ENCODE data around the gene RABIF.
"Not testable (repeated sequence)": the region's sequence is repeated elsewhere in the genome, so short reads cannot be mapped to it uniquely, and the experiment has no call there.

The RABIF gene

DNA sequence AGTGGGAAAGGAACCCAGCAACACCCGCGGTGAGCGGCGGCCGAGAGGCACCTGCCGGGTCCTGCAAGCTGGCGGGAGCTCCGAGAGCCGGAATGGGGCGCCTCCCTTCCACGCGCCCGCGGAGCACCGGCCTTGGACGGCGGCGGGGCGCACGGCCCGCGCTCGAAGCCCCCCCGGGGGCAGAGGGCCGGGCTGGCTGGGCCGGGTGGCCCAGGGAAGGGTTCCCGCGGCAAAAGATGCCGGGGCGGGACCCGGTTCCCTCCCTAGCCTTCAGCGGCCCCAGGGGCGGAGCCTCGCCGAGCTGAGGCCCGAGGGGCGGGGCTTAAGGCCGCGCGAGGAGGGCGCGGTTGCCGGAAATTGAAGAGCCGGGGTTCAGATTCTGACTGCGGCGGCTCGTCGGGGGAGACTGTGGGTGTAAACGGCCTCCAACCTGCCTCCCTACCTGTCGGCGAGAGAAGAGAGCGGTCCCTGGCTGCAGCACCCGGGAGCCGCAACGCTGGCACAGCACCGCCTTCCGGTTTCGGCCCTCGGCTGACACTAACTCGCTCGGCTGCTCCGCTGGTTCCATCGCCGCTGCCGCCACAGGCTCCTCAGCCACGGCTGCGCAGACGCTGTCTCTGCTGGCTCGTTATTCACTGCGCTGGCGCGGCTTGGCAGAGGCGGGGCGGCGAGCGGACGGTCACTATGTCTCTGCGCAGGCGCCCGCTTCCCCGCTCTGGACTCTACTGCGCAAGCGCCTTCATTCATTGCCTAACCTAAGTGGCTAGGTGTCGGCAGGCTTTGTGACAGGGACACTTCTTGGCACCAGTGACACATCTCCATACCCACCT, at the start of gene RABIF:
Gene RABIF, minus strand, starts transcription at position 619 of the 830 bp plus-strand sequence. Its CDS starts 51 bp downstream, at position 568.
- peak; percentile 95 to 96 for DNase-seq (ENCODE audit: low read depth in 2 of 2)

DNA sequence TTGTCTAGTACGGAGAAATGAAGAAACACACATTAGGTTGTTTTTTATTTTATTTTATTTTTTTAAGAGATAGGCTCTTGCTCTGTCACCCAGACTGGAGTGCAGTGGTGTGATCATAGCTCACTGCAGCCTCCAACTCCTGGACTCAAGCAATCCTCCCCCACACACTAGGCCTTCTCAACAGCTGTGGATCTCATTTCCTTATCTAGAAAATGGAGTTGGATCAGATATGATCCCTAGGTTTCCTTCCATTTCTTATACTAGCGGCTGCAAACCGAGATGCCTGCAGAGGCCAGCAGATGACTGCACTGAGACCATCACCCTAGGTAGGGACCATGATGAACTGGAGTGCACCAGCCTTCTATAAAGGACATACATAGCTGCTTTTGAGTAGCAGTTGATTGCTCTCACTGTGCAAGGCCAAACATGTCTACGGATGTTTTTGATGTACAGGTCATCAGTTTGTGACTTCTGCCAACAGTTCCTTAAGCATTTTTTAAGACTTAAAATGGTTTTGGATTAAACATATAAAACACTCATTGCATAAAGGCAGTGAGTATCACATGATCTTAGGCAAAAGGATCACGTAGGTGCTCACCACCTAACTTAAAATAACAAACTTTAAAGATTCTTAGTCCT, 49.5 kb upstream of the RABIF start:
- no peak for DNase-seq (ENCODE audit: low read depth in 2 of 2)

DNA sequence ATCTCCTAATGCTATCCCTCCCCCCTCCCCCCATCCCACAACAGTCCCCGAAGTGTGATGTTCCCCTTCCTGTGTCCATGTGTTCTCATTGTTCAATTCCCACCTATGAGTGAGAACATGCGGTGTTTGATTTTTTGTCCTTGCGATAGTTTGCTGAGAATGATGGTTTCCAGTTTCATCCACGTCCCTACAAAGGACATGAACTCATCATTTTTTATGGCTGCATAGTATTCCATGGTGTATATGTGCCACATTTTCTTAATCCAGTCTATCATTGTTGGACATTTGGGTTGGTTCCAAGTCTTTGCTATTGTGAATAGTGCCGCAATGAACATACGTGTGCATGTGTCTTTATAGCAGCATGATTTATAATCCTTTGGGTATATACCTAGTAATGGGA, 47.5 kb upstream of the RABIF start:
- not testable (repeated sequence) for DNase-seq (ENCODE audit: low read depth in 2 of 2)

DNA sequence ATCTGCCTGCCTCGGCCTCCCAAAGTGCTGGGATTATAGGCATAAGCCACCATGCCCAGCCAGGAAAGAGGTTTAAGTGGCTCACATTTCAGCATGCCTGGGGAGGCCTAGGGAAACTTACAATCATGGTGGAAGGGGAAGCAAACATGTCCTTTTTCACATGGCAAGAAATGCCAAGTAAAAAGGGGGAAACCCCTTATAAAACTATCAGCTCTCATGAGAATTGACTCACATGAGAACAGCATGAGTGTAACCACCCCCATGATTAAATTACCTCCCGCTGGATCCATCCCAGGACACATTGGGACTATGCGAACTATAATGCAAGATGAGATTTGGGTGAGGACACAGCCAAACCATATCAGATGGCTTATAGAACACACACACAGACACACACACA, 46.9 kb upstream of the RABIF start:
- no peak for DNase-seq (ENCODE audit: low read depth in 2 of 2)

DNA sequence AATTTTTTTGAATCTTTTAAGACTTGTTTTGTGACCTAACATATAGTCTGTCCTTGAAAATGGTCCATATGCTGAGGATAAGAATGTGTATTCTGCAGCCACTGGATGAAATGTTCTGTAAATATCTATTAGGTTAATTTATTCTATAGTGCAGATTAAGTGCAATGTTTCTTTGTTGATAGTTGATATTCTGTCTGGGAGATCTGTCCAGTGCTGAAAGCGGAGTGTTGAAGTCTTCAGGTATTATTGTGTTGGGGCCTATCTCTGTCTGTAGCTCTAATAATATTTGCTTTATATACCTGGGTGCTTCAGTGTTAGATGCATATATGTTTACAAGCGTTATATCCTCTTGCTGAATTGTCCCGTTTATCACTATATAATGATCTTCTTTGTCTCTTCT, 45.8 kb upstream of the RABIF start:
- no peak for DNase-seq (ENCODE audit: low read depth in 2 of 2)

DNA sequence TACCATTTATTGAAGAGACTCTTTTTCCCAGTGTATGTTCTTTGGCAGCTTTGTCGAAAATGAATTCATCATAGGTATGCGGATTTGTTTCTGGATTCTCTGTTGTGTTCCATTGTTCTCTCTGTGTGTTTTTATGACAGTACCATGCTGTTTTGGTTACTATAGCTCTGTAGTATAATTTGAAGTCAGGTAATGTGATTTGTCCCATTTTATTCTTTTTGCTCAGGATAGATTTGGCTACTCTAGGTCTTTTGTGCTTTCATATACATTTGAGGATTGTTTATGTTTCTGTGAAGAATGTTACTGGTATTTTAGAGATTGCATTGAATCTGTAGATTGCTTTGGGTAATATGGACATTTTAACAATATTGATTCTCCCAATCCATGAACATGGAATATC, 43.5 kb upstream of the RABIF start:
- no peak for DNase-seq (ENCODE audit: low read depth in 2 of 2)

DNA sequence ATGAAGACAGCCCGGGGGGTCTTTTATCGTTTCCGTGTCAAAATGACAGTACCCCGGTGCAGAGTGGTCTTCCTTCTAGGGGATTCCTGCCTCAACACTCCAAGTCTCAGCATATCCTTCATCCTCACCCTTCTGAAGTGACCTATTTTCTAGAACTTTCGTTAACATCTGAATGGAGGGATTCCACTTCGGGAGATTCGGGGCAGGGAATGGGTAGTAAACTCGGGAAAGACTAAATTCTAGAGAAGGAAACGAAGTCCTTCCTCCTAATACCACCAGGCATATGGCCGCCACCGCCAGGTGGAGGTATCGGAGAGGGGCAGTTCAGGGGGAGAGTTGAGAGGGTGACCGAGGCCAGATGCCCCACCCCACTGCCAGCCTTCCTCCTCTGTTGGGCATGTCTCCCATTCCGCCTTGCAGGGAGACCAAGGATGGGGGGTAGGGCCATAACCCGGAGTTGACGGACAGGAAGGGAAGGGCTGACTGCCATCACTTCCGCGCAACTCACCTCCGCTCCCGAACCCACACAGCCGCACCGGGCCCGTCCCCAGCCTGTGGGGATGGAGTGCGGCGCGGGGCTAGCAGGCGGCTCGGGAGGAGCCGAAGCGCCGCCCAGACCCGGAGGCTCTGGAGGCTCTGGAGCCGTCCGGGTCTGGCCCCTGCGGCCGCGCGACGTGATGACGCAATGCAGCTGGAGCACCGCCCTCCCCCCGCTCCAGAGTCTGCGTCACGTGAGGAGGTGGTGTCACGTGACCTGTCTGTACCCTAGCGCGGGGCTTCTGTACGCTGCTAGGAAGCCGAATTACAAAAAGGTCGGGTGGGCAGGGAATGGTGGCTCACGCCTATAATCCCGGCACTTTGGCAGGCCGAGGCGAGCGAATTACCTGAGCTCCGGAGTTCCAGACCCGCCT, 37.9 kb upstream of the RABIF start, which contains the start of gene KLHL12:
Gene KLHL12, minus strand, starts transcription at position 654 of the 911 bp plus-strand sequence. CDS start 2,072 bp downstream, outside the sequence.
- DNase-seq (ENCODE audit: low read depth in 2 of 2), result peak; percentile 92 to 94

DNA sequence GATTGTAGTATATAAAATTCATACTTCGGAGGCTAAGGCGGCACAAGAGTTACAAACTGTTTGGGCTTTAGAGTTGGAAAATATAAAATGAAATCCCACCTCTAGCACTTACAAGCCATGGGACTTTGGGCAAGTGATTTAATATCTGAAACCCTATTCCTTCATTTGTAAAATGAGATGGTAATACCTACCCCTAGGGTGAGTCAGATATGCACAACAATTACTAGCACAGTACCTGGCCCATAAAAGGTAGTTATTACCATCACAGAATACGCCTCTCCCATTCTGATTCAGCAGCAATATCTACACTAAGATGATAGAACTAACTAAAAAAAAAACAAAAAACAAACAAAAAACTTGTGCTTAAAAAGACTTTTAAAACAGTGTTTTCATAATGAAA, 34.6 kb upstream of the RABIF start:
- DNase-seq (ENCODE audit: low read depth in 2 of 2), result no peak

DNA sequence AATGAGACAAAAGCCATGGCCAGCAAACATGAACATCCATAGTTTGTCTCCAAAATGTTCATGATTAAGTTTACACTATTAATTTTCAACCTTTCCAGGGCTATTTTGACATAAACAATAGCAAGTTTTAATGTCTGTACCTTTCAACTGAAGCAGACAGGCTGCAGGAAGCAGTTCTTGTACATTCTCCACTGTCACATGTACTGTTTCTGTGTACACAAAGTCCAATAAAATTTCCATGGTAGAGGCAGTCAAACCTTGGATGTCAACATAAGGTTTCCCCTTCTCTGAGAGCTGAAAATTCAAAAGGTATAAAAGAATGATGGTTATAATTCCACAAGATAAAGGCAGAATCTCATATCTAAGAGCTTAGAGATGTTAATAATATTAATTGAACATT, 30.7 kb upstream of the RABIF start:
- DNase-seq (ENCODE audit: low read depth in 2 of 2), result no peak

DNA sequence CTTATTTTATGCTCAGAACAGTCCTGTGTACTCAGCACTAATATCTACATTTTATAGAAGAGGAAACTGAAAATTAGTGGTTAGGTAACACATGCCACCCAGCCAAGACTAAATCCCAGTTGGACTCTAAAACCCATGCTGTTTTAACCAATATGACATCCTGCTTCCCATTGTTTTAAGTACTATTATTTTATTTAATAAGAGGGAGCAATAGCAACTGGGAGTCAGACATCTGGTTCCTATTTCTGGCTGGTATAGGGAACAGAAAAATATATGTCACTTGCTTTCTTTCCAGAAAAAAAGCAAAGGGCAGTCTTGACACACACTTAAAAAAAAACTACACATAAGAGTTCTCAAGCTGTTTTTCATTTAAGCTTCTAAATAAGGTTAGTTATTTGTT, 26.2 kb upstream of the RABIF start:
- no peak for DNase-seq (ENCODE audit: low read depth in 2 of 2)

DNA sequence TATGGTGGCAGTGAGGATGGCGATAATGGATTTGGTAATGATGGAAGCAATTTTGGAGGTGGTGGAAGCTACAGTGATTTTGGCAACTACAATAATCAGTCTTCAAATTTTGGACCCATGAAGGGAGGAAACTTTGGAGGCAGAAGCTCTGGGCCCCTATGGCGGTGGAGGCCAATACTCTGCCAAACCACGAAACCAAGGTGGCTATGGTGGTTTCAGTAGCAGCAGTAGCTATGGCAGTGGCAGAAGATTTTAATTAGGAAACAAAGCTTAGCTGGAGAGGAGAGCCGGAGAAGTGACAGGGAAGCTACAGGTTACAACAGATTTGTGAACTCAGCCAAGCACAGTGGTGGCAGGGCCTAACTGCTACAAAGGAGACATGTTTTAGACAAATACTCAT, 23.5 kb upstream of the RABIF start:
- DNase-seq (ENCODE audit: low read depth in 2 of 2), result not testable (repeated sequence)

DNA sequence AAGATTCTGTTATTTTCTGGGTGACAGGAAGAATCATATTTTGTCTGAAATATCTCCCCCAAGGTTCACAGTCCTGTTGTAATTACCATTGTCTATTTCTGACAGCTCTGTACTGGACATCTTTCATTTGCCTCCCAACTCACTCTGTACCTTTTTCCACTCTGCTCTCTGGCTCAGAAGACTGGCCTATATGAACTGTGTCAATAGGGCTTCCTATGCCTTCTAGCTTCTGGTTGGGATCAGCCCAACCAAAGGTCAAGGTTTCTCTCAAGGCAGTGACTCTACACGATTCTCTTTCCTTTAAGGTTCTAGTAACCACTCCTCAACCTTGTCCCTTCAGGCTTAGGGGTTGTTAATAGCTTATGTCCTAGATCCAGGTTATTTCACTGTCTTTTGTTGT, 20.5 kb upstream of the RABIF start:
- DNase-seq (ENCODE audit: low read depth in 2 of 2), result no peak

DNA sequence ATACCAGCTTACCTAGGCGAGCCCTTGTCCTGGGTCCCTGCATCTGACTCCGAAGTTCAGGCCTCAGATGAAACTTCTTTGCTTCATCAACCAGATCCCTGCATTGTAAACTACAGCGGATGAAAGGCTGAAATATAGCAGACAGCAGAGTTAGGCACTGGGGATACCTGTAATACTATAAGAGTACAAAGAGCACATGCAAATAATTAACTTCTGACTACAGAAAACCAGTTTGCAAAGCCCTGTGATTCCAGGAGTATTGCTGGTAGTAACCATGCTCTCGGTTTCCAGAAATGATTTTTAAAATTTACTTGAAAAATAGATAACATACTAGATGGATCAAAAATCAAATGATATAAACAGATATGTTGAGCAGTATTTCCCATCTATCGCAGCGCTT, 20.0 kb upstream of the RABIF start:
- no peak for DNase-seq (ENCODE audit: low read depth in 2 of 2)

DNA sequence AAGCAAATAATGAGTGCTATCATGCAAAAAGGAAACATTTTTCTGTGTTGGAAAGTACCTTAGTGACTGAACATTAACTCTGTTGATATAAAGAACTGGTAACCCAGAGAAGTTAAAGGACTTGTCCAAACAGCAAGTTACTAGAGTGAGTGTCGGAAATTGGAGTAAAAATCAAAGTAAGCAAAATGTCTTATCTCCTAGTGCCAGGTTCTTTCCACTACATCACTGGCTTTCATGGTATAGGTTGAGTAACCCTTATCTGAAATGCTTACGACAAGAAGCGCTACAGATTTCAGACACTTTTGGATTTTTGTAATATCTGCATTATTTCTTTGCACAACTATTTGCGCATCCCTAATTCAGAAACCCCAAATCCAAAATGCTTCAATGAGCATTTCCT, 16.4 kb upstream of the RABIF start:
- DNase-seq (ENCODE audit: low read depth in 2 of 2), result no peak

DNA sequence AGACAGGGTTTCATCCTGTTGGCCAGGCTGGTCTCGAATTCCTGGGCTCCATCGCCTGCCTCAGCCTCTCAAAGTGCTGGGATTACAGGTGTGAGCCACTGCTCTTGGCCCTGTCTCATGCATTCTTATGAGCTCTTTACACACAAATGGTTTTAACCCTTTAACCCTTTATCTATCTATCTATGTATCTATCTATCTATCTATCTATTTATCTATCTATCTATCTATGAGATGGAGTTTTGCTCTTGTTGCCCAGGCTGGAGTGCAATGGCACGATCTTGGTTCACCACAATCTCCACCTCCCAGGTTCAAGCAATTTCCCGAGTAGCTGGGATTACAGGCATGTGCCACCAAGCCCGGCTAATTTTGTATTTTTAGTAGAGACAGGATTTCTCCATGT, 14.9 kb upstream of the RABIF start:
- DNase-seq (ENCODE audit: low read depth in 2 of 2), result not testable (repeated sequence)

DNA sequence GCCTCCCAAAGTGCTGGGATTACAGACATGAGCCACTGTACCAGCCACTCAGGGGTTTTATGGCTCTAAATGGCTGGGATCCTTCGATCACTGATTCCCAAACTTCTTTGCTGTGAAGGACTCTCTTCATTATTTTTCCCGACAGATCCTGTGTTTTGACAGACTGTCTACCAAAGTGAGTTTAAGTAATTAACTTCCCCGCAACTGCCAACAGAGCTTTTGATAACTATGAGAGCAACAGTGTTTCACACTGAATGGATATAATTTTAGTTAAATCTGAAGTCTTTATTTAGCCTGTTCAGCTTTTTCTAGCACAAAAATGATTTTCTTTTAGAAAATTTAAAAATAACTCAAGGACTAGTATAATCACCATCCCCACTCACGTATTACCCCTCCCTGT, 12.6 kb upstream of the RABIF start:
- DNase-seq (ENCODE audit: low read depth in 2 of 2), result no peak

DNA sequence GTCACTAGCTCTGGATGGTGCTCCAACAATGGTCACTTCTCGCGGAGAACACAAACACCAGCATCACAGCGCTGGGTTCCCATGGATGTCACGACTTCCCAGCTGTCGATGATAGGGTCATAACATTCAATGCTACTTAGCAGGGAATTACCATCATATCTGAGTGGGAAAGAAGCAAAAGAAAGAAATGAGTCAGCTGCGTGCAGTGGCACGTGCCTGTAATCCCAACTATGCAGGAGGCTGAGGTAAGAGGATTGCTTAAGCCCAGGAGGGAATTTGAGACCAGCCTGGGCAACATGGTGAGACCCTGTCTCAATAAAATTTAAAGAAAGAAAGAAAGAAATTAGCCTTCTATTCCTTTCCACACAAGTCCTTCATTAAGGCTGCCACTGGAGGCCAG, 3.6 kb upstream of the RABIF start:
- DNase-seq (ENCODE audit: low read depth in 2 of 2), result no peak

DNA sequence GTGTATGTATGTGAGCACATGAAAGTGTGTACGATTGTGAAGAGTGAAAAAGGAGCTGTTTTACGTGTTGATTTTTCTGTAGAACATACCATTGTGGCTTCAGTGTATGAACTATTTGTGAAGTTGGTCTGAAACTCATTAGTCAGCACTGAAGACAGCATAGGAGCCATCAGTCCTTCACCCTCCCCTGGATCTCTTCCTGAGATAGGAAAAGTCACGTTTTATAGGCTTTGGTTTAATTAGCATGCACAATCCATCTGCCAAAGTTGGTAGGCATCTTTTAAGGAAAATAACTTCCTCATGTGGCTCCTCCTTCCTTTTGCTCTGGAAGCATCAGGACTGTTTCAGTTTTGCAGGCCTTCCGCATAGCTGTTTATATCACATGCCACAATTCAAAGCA, 1.4 kb upstream of the RABIF start:
- DNase-seq (ENCODE audit: low read depth in 2 of 2), result no peak

DNA sequence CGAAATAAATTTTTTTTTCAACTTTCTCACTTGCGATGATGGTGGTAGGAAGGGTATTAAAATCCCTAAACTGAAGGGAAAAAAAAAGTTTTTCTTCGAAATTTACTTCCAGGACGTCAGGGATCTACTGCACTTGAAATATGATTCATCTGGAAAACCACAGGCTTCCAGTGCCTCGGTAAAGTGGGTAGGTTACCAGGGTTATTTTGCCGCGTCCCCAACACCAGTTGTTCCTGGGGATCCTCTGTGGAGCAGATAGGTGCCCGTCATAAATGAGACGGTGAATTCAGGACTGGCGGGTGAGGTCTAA, 773 bp downstream of the RABIF start:
- no peak for DNase-seq (ENCODE audit: low read depth in 2 of 2)

DNA sequence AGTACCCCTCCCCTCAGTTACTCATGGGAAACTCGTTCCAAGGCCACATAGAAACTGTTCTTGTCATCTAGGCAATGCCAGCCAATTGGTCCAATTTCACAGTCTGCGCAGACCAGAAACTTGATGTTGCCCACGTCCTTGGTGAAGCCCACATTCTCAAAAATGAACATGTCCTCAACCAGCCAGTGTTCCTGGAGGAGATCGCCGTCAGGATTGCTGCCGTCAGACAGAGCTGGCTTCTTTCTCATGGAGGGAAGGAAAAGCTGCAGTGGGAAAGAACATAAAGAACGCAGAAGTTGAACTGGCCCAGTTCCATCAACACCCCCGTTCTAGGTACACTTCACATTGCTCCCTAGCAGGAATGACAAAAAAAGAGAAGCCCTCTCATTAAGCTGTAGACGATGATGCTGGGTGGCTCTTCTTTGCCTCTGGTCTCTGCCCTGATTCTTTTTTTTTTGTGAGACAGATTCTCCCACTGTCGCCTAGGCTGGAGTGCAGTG, 7.9 kb downstream of the RABIF start:
- no peak for DNase-seq (ENCODE audit: low read depth in 2 of 2)

DNA sequence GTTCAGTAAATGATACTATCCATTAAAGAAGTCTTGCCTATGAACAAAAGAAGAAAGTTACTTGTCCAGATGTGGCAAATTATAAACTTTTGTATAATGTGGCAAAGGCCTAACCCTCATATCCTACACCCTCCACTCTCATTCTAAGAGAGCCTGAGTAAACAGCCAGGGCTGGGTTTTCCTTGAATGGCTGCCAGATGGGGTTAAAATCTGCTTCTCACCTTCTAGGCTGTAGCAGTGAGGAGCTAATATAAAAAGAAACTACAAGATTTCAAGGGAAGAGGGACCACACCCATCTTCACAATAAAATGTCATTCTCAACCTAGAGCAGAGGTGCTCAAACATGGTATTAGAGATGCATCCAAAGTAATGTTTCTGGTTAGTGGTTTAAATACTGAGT, 8.9 kb downstream of the RABIF start:
- DNase-seq (ENCODE audit: low read depth in 2 of 2), result no peak

DNA sequence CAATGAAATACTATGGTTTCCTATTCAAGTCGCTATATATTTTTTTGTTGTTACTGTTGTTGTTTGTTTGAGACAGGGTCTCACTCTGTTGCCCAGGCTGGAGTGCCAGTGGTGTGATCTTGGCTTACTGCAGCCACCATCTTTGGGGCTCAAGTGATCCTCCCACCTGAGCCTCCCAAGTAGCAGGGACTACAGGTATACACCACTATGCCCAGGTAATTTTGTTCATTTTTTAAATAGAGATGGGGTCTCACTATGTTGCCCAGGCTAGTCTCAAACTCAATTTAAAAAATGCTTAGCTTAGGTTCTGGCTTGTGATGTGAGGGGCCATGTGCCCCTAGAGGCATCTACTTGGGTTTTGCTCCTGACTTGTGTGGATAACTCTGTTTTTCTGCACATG, 9.8 kb downstream of the RABIF start:
- DNase-seq (ENCODE audit: low read depth in 2 of 2), result no peak
